Measurements from ENCODE around the gene MTUS2. TPM values are rescaled to one million over a fixed set of nuclear protein-coding genes. Genes with fewer than 3 reads are reported as not detected.

MTUS2 gene
- total RNA-seq, 4 donors from 2014 or later, result 0.20 to 1.6 (median 0.25) TPM; not detected in 1

DNA sequence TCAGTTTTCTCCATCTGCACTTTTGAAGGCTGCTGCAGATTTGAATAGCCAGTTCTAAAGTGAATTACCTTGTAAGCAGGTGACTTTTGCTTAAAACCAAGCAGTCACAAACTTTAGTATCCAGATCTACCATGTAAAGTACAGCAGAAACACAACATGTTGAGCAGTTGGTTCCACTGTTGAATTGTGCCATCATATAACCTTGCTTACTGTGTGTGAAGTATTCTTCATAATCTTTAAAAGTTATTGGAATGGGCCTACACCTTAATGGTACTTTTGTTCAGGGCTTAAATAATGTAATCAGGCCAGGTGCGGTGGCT lies 23.2 kb upstream of the MTUS2 start:
- no peak for DNase-seq
- no peaks in the 10 kb centered on the region for H3K9me3 ChIP-seq
- intact Hi-C loops (cut with DNase I; ENCODE audit: low total_unique reads) (loop anchor here (2.0 kb wide), 1 partner anchor 118 kb away; no protein-coding TSS in a partner anchor), in situ Hi-C loops (cut with MboI; ENCODE audit: low sequenced_read_pairs in 4 of 4) (loop anchor here (5.0 to 25.0 kb wide), 4 partner anchors 460 to 485 kb away; no protein-coding TSS in a partner anchor)
- no peak overlapping the region for H3K27ac ChIP-seq
- no peaks in the 10 kb centered on the region for H3K36me3 ChIP-seq
- peaks cover 0 to 6% (median 0%) of the 10 kb centered on the region in 3 donors for H3K27me3 ChIP-seq
- TF ChIP-seq POLR2A (IDR thresholded peaks at IDR 0.05), result no peak
- TF ChIP-seq, protein P1, sequence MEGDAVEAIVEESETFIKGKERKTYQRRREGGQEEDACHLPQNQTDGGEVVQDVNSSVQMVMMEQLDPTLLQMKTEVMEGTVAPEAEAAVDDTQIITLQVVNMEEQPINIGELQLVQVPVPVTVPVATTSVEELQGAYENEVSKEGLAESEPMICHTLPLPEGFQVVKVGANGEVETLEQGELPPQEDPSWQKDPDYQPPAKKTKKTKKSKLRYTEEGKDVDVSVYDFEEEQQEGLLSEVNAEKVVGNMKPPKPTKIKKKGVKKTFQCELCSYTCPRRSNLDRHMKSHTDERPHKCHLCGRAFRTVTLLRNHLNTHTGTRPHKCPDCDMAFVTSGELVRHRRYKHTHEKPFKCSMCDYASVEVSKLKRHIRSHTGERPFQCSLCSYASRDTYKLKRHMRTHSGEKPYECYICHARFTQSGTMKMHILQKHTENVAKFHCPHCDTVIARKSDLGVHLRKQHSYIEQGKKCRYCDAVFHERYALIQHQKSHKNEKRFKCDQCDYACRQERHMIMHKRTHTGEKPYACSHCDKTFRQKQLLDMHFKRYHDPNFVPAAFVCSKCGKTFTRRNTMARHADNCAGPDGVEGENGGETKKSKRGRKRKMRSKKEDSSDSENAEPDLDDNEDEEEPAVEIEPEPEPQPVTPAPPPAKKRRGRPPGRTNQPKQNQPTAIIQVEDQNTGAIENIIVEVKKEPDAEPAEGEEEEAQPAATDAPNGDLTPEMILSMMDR (IDR thresholded peaks at IDR 0.05 in 4 of 5, conservative IDR thresholded peaks at IDR 0.05 in 1 of 5), result no peak
- no peak for ATAC-seq
- H3K4me1 ChIP-seq, result no peaks in the 10 kb centered on the region
- no peak overlapping the region for H3K4me3 ChIP-seq

GRCh38 chr13:28805193-28805819 lies 14.8 kb upstream of the MTUS2 start:
- intact Hi-C loops (cut with DNase I; ENCODE audit: low total_unique reads), result no loop called here

DNA sequence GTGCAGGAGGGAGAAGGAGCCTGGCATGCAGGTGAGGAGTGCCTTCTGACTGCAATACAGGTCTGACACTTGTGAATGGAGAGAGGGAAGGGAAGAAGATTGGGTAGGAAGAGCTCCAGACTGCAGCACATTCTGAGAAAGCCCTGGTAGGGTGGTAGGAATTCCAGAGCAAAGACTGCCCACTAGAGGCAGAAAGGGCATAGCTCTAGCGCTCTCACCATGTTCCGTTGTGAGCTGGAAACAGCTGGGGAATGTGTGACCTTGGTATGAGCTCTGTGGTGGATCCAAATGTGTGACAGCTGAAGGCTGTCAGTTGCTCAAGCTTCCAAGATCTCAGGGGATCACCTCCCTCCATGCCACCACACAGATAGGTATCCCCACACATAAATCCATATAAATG lies 2.9 kb upstream of the MTUS2 start:
- Histone ChIP-seq H3K4me1 (peaks cover 0 to 4% of the 10 kb centered on the region in 2 donors), H3K4me3 (peak overlapping the region in 1 of 4 donors; percentile 11), H3K27me3 (peaks cover 35 to 49% (median 37%) of the 10 kb centered on the region in 3 donors), H3K9me3 (peaks cover 0 to 15% (median 0%) of the 10 kb centered on the region in 3 donors), H3K36me3 (no peaks in the 10 kb centered on the region), H3K27ac (no peak overlapping the region)
- TF ChIP-seq, protein P1 (IDR thresholded peaks at IDR 0.05 in 4 of 5, conservative IDR thresholded peaks at IDR 0.05 in 1 of 5), result no peak
- TF ChIP-seq POLR2A (IDR thresholded peaks at IDR 0.05), result no peak
- DNase-seq (no peak), ATAC-seq (no peak)
- in situ Hi-C loops (cut with MboI; ENCODE audit: low sequenced_read_pairs in 4 of 4) (no loop called here), intact Hi-C loops (cut with DNase I; ENCODE audit: low total_unique reads) (no loop called here)

More at GRCh38 chr13:28805193-28805819, 14.8 kb upstream of the MTUS2 start:
- no peak for DNase-seq
- no peaks in the 10 kb centered on the region for H3K4me1 ChIP-seq
- in situ Hi-C loops (cut with MboI; ENCODE audit: low sequenced_read_pairs in 4 of 4), result no loop called here
- no peak overlapping the region for H3K4me3 ChIP-seq
- H3K27me3 ChIP-seq, result no peaks in the 10 kb centered on the region
- H3K9me3 ChIP-seq, result no peaks in the 10 kb centered on the region
- H3K36me3 ChIP-seq, result no peaks in the 10 kb centered on the region
- TF ChIP-seq, protein P1 (IDR thresholded peaks at IDR 0.05 in 4 of 5, conservative IDR thresholded peaks at IDR 0.05 in 1 of 5), result no peak
- ATAC-seq, result no peak
- H3K27ac ChIP-seq, result no peak overlapping the region

DNA sequence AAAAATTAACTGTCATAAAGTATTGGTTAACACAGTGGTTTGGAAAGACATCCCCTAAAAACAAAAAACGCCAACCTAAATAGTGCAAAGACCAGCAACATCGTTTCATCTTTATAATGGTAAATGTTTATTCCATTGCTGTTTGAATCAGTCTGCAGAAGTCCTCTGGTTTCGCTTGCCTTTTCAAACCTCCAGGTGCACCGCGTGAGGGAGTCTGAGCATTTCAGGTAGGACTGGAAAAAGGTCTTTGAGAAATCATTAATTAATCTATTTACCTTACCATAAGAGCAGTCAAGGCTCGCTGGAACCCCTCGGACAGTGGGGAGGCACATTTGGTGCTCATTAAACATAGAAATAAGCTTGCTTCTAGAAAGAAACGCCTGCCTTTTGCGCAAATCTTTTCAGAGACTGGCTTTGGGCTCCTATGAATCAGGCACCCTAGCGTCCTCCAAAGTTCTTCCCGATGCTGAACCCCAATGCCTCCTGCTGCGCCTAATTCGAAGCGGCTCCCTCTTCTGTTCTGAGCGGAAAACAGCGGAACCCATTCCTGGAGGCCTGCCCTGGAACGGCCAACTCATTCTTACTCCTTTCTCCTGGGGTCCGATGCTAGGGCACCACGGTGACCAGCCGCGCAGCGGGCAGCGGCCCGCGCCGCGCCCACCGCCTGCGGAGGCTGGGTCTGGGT lies 951 bp upstream of the MTUS2 start:
- peaks cover 0 to 15% (median 0%) of the 10 kb centered on the region in 3 donors for H3K9me3 ChIP-seq
- no peak overlapping the region for H3K27ac ChIP-seq
- peaks cover 0 to 4% of the 10 kb centered on the region in 2 donors for H3K4me1 ChIP-seq
- TF ChIP-seq, protein P1 (IDR thresholded peaks at IDR 0.05 in 4 of 5, conservative IDR thresholded peaks at IDR 0.05 in 1 of 5), result no peak
- TF ChIP-seq POLR2A (IDR thresholded peaks at IDR 0.05), result no peak
- H3K36me3 ChIP-seq, result no peaks in the 10 kb centered on the region
- DNase-seq (no peak), ATAC-seq (no peak)
- no peak overlapping the region for H3K4me3 ChIP-seq
- intact Hi-C loops (cut with DNase I; ENCODE audit: low total_unique reads), result no loop called here
- in situ Hi-C loops (cut with MboI; ENCODE audit: low sequenced_read_pairs in 4 of 4), result no loop called here
- peaks cover 41 to 56% (median 45%) of the 10 kb centered on the region in 3 donors for H3K27me3 ChIP-seq

Measured in gastrocnemius medialis (tissue), 4 donors.